Activated T-cell treated with anti-CD3 and anti-CD28 coated beads for 48 hours (primary cell): ENCODE measurements around the gene DNAJC8.

ENCODE experiments used
- DNase-seq: peaks from one replicate; pipeline ENCODE4 v3.0.0-alpha.2; 2020; ENCODE audit warnings: low read depth

The DNAJC8 gene

GRCh38 chr1:28249013-28249865, 16.4 kb upstream of the DNAJC8 start:
- DNase-seq = no peak

- DNase-seq = peak; percentile 74
Measured at GRCh38 chr1:28248273-28249012, 15.6 kb upstream of the DNAJC8 start.

GRCh38 chr1:28247612-28248272, 14.9 kb upstream of the DNAJC8 start:
- no peak for DNase-seq

- DNase-seq = no peak
Measured at GRCh38 chr1:28246427-28246832, 13.6 kb upstream of the DNAJC8 start.

- DNase-seq = no peak
Measured at GRCh38 chr1:28244549-28245251, 11.9 kb upstream of the DNAJC8 start.

GRCh38 chr1:28243685-28244311, 11.0 kb upstream of the DNAJC8 start:
- DNase-seq = no peak

- DNase-seq = no peak
Measured at GRCh38 chr1:28241638-28242241, 8.9 kb upstream of the DNAJC8 start.

- no peak for DNase-seq
Measured at GRCh38 chr1:28240024-28240423, 7.2 kb upstream of the DNAJC8 start.

- no peak for DNase-seq
Measured at GRCh38 chr1:28239004-28239403, 6.2 kb upstream of the DNAJC8 start.

GRCh38 chr1:28236656-28237322, 4.0 kb upstream of the DNAJC8 start:
- no peak for DNase-seq

GRCh38 chr1:28235755-28236655, 3.2 kb upstream of the DNAJC8 start, which contains the start of gene ATP5IF1:
TSS of gene ATP5IF1 (plus strand) at chr1:28236124. CDS start at chr1:28236184, 60 bp downstream.
- peak; percentile 92 for DNase-seq

- no peak for DNase-seq
Measured at GRCh38 chr1:28233264-28233606, 406 bp upstream of the DNAJC8 start.

GRCh38 chr1:28229996-28230395, 2.8 kb downstream of the DNAJC8 start:
- DNase-seq = no peak

GRCh38 chr1:28229089-28229488, 3.7 kb downstream of the DNAJC8 start:
- DNase-seq = no peak

- no peak for DNase-seq
Measured at GRCh38 chr1:28213315-28213714, 19.5 kb downstream of the DNAJC8 start.

GRCh38 chr1:28209700-28210099, 23.1 kb downstream of the DNAJC8 start:
- no peak for DNase-seq

- peak; percentile 44 for DNase-seq
Measured at GRCh38 chr1:28208818-28209441, 23.9 kb downstream of the DNAJC8 start.

GRCh38 chr1:28205243-28205642, 27.6 kb downstream of the DNAJC8 start:
- DNase-seq = no peak

GRCh38 chr1:28200234-28200873, 32.5 kb downstream of the DNAJC8 start:
- DNase-seq = no peak
